Measurements from ENCODE around the gene F11R. TPM values are rescaled to one million over a fixed set of nuclear protein-coding genes. Genes with fewer than 3 reads are reported as not detected.

F11R gene
- total and polyA plus RNA-seq, 2 donors (not counting 1 experiment from before 2014, with no cell fraction given) = 0.50 to 0.66 TPM

- Histone ChIP-seq H3K9ac (ENCODE audit: insufficient read depth, low read length) (no peak overlapping the region), H3K4me3 (replicated peaks in 1 of 4; ENCODE audit: control extremely low read depth in 1 of 4, insufficient read depth in 1 of 4, low read depth in 3 of 4, low read length in 4 of 4) (no peak overlapping the region), H3K4me1 (ENCODE audit: control insufficient read depth, extremely low read depth, insufficient read depth, low read length) (no peaks in the 10 kb centered on the region), H4K20me1 (ENCODE audit: control insufficient read depth, extremely low read depth, insufficient read depth, low read length) (no peaks in the 10 kb centered on the region), H3K36me3 (ENCODE audit: control insufficient read depth, insufficient read depth, low read length) (no peaks in the 10 kb centered on the region), H3K4me2 (ENCODE audit: extremely low read depth, insufficient read depth, low read length) (no peak overlapping the region), H3K27me3 (ENCODE audit: control insufficient read depth, insufficient read depth, low read length) (no peaks in the 10 kb centered on the region), H3K27ac (ENCODE audit: insufficient read depth, low read length) (no peak overlapping the region), H3K9me3 (ENCODE audit: control insufficient read depth, insufficient read depth, low read depth, low read length) (no peaks in the 10 kb centered on the region), H3K79me2 (ENCODE audit: control insufficient read depth, insufficient read depth, low read length) (no peaks in the 10 kb centered on the region), H2AFZ (ENCODE audit: low read length) (no peak overlapping the region)
- DNase-seq (ENCODE audit: low read depth in 2 of 2) = no peak
- TF ChIP-seq EZH2 (IDR thresholded peaks at IDR 0.05; ENCODE audit: low read length, missing control alignments) = no peak
- no peak for TF ChIP-seq CTCF (conservative IDR thresholded peaks at IDR 0.05 in 1 of 2, IDR thresholded peaks at IDR 0.05 in 1 of 2; ENCODE audit: low read depth in 1 of 2, low read length in 2 of 2)
Measured at GRCh38 chr1:160972939-160973338, 48.0 kb downstream of the F11R start.

GRCh38 chr1:160971618-160972056 is 49.3 kb downstream of the F11R start:
- H3K79me2 ChIP-seq (ENCODE audit: control insufficient read depth, insufficient read depth, low read length) = no peaks in the 10 kb centered on the region
- DNase-seq (ENCODE audit: low read depth in 2 of 2) = no peak
- H3K36me3 ChIP-seq (ENCODE audit: control insufficient read depth, insufficient read depth, low read length) = no peaks in the 10 kb centered on the region
- no peak overlapping the region for H3K27ac ChIP-seq (ENCODE audit: insufficient read depth, low read length)
- no peak overlapping the region for H3K4me2 ChIP-seq (ENCODE audit: extremely low read depth, insufficient read depth, low read length)
- no peaks in the 10 kb centered on the region for H3K27me3 ChIP-seq (ENCODE audit: control insufficient read depth, insufficient read depth, low read length)
- no peaks in the 10 kb centered on the region for H3K9me3 ChIP-seq (ENCODE audit: control insufficient read depth, insufficient read depth, low read depth, low read length)
- no peaks in the 10 kb centered on the region for H3K4me1 ChIP-seq (ENCODE audit: control insufficient read depth, extremely low read depth, insufficient read depth, low read length)
- H3K9ac ChIP-seq (ENCODE audit: insufficient read depth, low read length) = no peak overlapping the region
- no peak overlapping the region for H2AFZ ChIP-seq (ENCODE audit: low read length)
- H3K4me3 ChIP-seq (replicated peaks in 1 of 4; ENCODE audit: control extremely low read depth in 1 of 4, insufficient read depth in 1 of 4, low read depth in 3 of 4, low read length in 4 of 4) = no peak overlapping the region
- TF ChIP-seq CTCF (conservative IDR thresholded peaks at IDR 0.05 in 1 of 2, IDR thresholded peaks at IDR 0.05 in 1 of 2; ENCODE audit: low read depth in 1 of 2, low read length in 2 of 2) (no peak), EZH2 (IDR thresholded peaks at IDR 0.05; ENCODE audit: low read length, missing control alignments) (no peak)
- H4K20me1 ChIP-seq (ENCODE audit: control insufficient read depth, extremely low read depth, insufficient read depth, low read length) = no peaks in the 10 kb centered on the region

GRCh38 chr1:160963521-160963920 is 57.4 kb downstream of the F11R start:
- H3K79me2 ChIP-seq (ENCODE audit: control insufficient read depth, insufficient read depth, low read length) = no peaks in the 10 kb centered on the region
- no peak overlapping the region for H3K4me2 ChIP-seq (ENCODE audit: extremely low read depth, insufficient read depth, low read length)
- H3K9ac ChIP-seq (ENCODE audit: insufficient read depth, low read length) = no peak overlapping the region
- no peaks in the 10 kb centered on the region for H4K20me1 ChIP-seq (ENCODE audit: control insufficient read depth, extremely low read depth, insufficient read depth, low read length)
- H3K36me3 ChIP-seq (ENCODE audit: control insufficient read depth, insufficient read depth, low read length) = no peaks in the 10 kb centered on the region
- H3K4me3 ChIP-seq (replicated peaks in 1 of 4; ENCODE audit: control extremely low read depth in 1 of 4, insufficient read depth in 1 of 4, low read depth in 3 of 4, low read length in 4 of 4) = no peak overlapping the region
- no peak for TF ChIP-seq EZH2 (IDR thresholded peaks at IDR 0.05; ENCODE audit: low read length, missing control alignments)
- H3K27ac ChIP-seq (ENCODE audit: insufficient read depth, low read length) = no peak overlapping the region
- H2AFZ ChIP-seq (ENCODE audit: low read length) = no peak overlapping the region
- no peaks in the 10 kb centered on the region for H3K9me3 ChIP-seq (ENCODE audit: control insufficient read depth, insufficient read depth, low read depth, low read length)
- H3K4me1 ChIP-seq (ENCODE audit: control insufficient read depth, extremely low read depth, insufficient read depth, low read length) = no peaks in the 10 kb centered on the region
- no peaks in the 10 kb centered on the region for H3K27me3 ChIP-seq (ENCODE audit: control insufficient read depth, insufficient read depth, low read length)
- DNase-seq (ENCODE audit: low read depth in 2 of 2) = no peak

Data from fibroblast of lung (primary cell).